H1 (cell line): ENCODE data around the gene NTRK2. TPM values are rescaled to one million over a fixed set of nuclear protein-coding genes. Genes with fewer than 3 reads are reported as not detected.

Experiments used
- CTCF ChIA-PET: fragments of 300-600 bp; sonication (Branson Sonifier 250); formaldehyde crosslinking; loops from one replicate; lab custom pipeline; 2021; ENCODE audit not compliant: partially characterized antibody; lab: Charles Lee
- POLR2A ChIA-PET: fragments of 300-600 bp; sonication (Branson Sonifier 250); formaldehyde crosslinking; loops from one replicate; lab custom pipeline; 2021; ENCODE audit warnings: inconsistent platforms; ENCODE audit not compliant: partially characterized antibody; lab: Charles Lee
- DNase-seq, 2 experiments: peaks; one replicate each; pipeline versions ENCODE4 v3.0.0 to v3.0.0-alpha.2; 2010 to 2022; ENCODE audit warnings: low spot score in 2 of 2, low read depth in 1 of 2, mixed read lengths in 1 of 2
- FAIRE-seq: peaks from 2 replicates; lab custom pipeline; 2011; peaks lifted over from hg19 to GRCh38; lab: Jason Lieb, UNC
- H2AFZ ChIP-seq: 2 replicates; pipeline ENCODE4 v1.8.1; 2012; ENCODE audit warnings: low read length, inconsistent platforms
- H2AK5ac ChIP-seq: 2 replicates; pipeline ENCODE4 v1.6.1; 2013; ENCODE audit warnings: low read depth, low read length
- H2BK120ac ChIP-seq: replicated peaks from 2 replicates; pipeline ENCODE3; 2013; ENCODE audit warnings: low read depth, low read length, inconsistent platforms
- H2BK12ac ChIP-seq: 2 replicates; pipeline ENCODE4 v1.6.1; 2013; ENCODE audit warnings: low read depth, low read length
- H2BK15ac ChIP-seq: 2 replicates; pipeline ENCODE4 v1.6.1; 2013; ENCODE audit warnings: low read length
- H2BK20ac ChIP-seq: 2 replicates; pipeline ENCODE4 v1.6.1; 2013; ENCODE audit warnings: low read length
- H2BK5ac ChIP-seq: 2 replicates; pipeline ENCODE4 v1.6.1; 2013; ENCODE audit warnings: low read depth, low read length
- H3K14ac ChIP-seq: 2 replicates; pipeline ENCODE4 v1.6.1; 2013; ENCODE audit warnings: inconsistent platforms; ENCODE audit not compliant: insufficient read length
- H3K18ac ChIP-seq: 2 replicates; pipeline ENCODE4 v1.6.1; 2013; ENCODE audit warnings: low read length; ENCODE audit errors: extremely low read depth
- H3K23ac ChIP-seq: 2 replicates; pipeline ENCODE4 v1.6.1; 2013; ENCODE audit warnings: inconsistent platforms; ENCODE audit not compliant: insufficient read length
- H3K23me2 ChIP-seq: 2 replicates; pipeline ENCODE4 v1.6.1; 2013; ENCODE audit warnings: low read depth, low read length
- H3K27ac ChIP-seq: 2 replicates; pipeline ENCODE4 v1.6.1; 2011; ENCODE audit warnings: low read depth, low read length, inconsistent platforms
- H3K27me3 ChIP-seq, 4 experiments: replicated peaks in 1 of 4; 1 replicate in 1 of 4; 2 replicates in 3 of 4; pipeline versions ENCODE4 v1.6.1 to v1.8.1; 2011 to 2013; ENCODE audit warnings: low read length in 3 of 4, mild to moderate bottlenecking in 3 of 4, inconsistent platforms in 2 of 4, mixed read lengths in 2 of 4, moderate library complexity in 1 of 4; ENCODE audit not compliant: control insufficient read depth in 3 of 4, insufficient read depth in 3 of 4; ENCODE audit errors: extremely low read depth in 1 of 4
- H3K36me3 ChIP-seq, 4 experiments: 2 replicates each; pipeline versions ENCODE4 v1.6.1 to v1.8.1; 2011 to 2013; ENCODE audit warnings: mild to moderate bottlenecking in 4 of 4, low read length in 3 of 4, moderate library complexity in 2 of 4, control low read depth in 1 of 4, inconsistent platforms in 1 of 4; ENCODE audit not compliant: insufficient read depth in 4 of 4, control insufficient read depth in 2 of 4
- H3K4ac ChIP-seq: replicated peaks from 2 replicates; pipeline ENCODE3; 2013; ENCODE audit warnings: low read length, low read depth, mixed read lengths, inconsistent platforms; ENCODE audit not compliant: insufficient read length
- H3K4me1 ChIP-seq, 4 experiments: replicated peaks in 1 of 4; 1 replicate in 1 of 4; 2 replicates in 3 of 4; pipeline versions ENCODE4 v1.6.1 to v1.8.1; 2011 to 2013; ENCODE audit warnings: low read length in 3 of 4, inconsistent platforms in 2 of 4, mixed read lengths in 1 of 4; ENCODE audit not compliant: insufficient read depth in 4 of 4, control insufficient read depth in 3 of 4
- H3K4me2 ChIP-seq, 2 experiments: 2 replicates each; pipeline versions ENCODE4 v1.6.1 to v1.8.1; 2011 to 2013; ENCODE audit warnings: low read depth in 2 of 2, low read length in 2 of 2, control low read depth in 1 of 2, inconsistent platforms in 1 of 2, mild to moderate bottlenecking in 1 of 2; ENCODE audit not compliant: insufficient read depth in 1 of 2
- H3K4me3 ChIP-seq, 4 experiments: fragments of 200-600, 300-600 bp in 1 of 4; sonication (generic), shearing (Covaris generic), sonication (Bioruptor Twin) in 1 of 4; 2 replicates each; pipeline versions ENCODE4 v1.5.1 to v1.8.1; 2011 to 2016; ENCODE audit warnings: low read length in 4 of 4, low read depth in 3 of 4, control low read depth in 2 of 4, inconsistent platforms in 2 of 4, mild to moderate bottlenecking in 2 of 4, mixed read lengths in 1 of 4, moderate library complexity in 1 of 4; ENCODE audit not compliant: insufficient read depth in 2 of 4; ENCODE audit errors: extremely low read depth in 1 of 4
- H3K56ac ChIP-seq: replicated peaks from 2 replicates; pipeline ENCODE3; 2013; ENCODE audit warnings: low read depth, mild to moderate bottlenecking, mixed read lengths, low read length, inconsistent platforms; ENCODE audit not compliant: insufficient read length
- H3K79me1 ChIP-seq: 2 replicates; pipeline ENCODE4 v1.6.1; 2013; ENCODE audit warnings: low read depth, low read length, control low read depth
- H3K79me2 ChIP-seq, 2 experiments: 2 replicates each; pipeline versions ENCODE4 v1.6.1 to v1.8.1; 2012 to 2013; ENCODE audit warnings: low read length in 2 of 2, mild to moderate bottlenecking in 2 of 2, inconsistent platforms in 1 of 2; ENCODE audit not compliant: insufficient read depth in 2 of 2, control insufficient read depth in 1 of 2
- H3K9ac ChIP-seq, 4 experiments: replicated peaks in 1 of 4; 1 replicate in 1 of 4; 2 replicates in 3 of 4; pipeline versions ENCODE4 v1.6.1 to v1.8.1; 2011 to 2013; ENCODE audit warnings: low read depth in 3 of 4, low read length in 3 of 4, control low read depth in 2 of 4, mild to moderate bottlenecking in 2 of 4, moderate library complexity in 2 of 4, inconsistent platforms in 1 of 4; ENCODE audit errors: extremely low read depth in 1 of 4
- H3K9me3 ChIP-seq, 2 experiments: 2 replicates each; pipeline versions ENCODE4 v1.6.1 to v1.8.1; 2012 to 2013; ENCODE audit warnings: mild to moderate bottlenecking in 2 of 2, moderate library complexity in 2 of 2, control low read depth in 1 of 2, inconsistent platforms in 1 of 2, low read depth in 1 of 2, low read length in 1 of 2, mixed read lengths in 1 of 2; ENCODE audit not compliant: insufficient read depth in 2 of 2
- H4K20me1 ChIP-seq, 2 experiments: replicated peaks in 1 of 2; 2 replicates each; pipeline versions ENCODE3 to v1.8.1; 2011 to 2013; ENCODE audit warnings: inconsistent platforms in 2 of 2, low read length in 2 of 2, mild to moderate bottlenecking in 1 of 2; ENCODE audit not compliant: insufficient read depth in 2 of 2, control insufficient read depth in 1 of 2
- H4K5ac ChIP-seq: 2 replicates; pipeline ENCODE4 v1.6.1; 2013; ENCODE audit warnings: low read length, low read depth, mixed read lengths, inconsistent platforms; ENCODE audit not compliant: insufficient read length
- H4K8ac ChIP-seq: 2 replicates; pipeline ENCODE4 v1.8.0; 2013; ENCODE audit warnings: mild to moderate bottlenecking, moderate library complexity, low read length, inconsistent platforms; ENCODE audit not compliant: insufficient read depth; ENCODE audit errors: extremely low read depth
- H4K91ac ChIP-seq: replicated peaks from 2 replicates; pipeline ENCODE3; 2013; ENCODE audit warnings: low read length, mixed read lengths, inconsistent platforms; ENCODE audit not compliant: insufficient read length
- ATF3 ChIP-seq: IDR thresholded peaks from 2 replicates; pipeline ENCODE4 v1.6.1; 2011; ENCODE audit warnings: low read depth, mild to moderate bottlenecking, low read length; ENCODE audit not compliant: insufficient read depth
- CEBPB ChIP-seq: IDR thresholded peaks from 2 replicates; pipeline ENCODE4 v1.6.1; 2012; ENCODE audit warnings: low read depth, low read length
- CREB1 ChIP-seq: IDR thresholded peaks from 2 replicates; pipeline ENCODE4 v1.6.1; 2012; ENCODE audit warnings: inconsistent platforms
- SP1 ChIP-seq: IDR thresholded peaks from 2 replicates; pipeline ENCODE4 v1.6.1; 2011; ENCODE audit warnings: low read depth, low read length
- WGBS, 2 experiments: shearing (Covaris generic) in 1 of 2; methylation state at CpG; one replicate each; pipeline versions ENCODE4 v1.1.6 to v1.1.7; 2013 to 2015; ENCODE audit warnings: low lambda C conversion rate in 2 of 2, mixed read lengths in 2 of 2, inconsistent platforms in 1 of 2, low coverage in 1 of 2, missing lambda C conversion rate in 1 of 2; ENCODE audit not compliant: insufficient replicate concordance in 2 of 2, insufficient coverage in 1 of 2, insufficient read length in 1 of 2; ENCODE audit errors: extremely low coverage in 1 of 2, missing lambda C conversion rate in 1 of 2; 5-methylcytosine and 5-hydroxymethylcytosine counted together
- polyA plus RNA-seq, 7 experiments: library from polyadenylated mRNA; depleted of rRNA in 3 of 7; stranded (reverse) in 5 of 7; unstranded in 2 of 7; fragments of >200 nt in 5 of 7; fragments of 200-250 nt in 2 of 7; gene quantifications; 1 replicate in 5 of 7; 2 replicates in 1 of 7; 4 replicates in 1 of 7; pipeline versions ENCODE4 v1.2.1 to v1.2.3, GENCODE V29; 2011 to 2013; ENCODE audit warnings: missing spikeins in 2 of 7, mixed read lengths in 2 of 7
- total RNA-seq: library from RNA; stranded (reverse); fragmentation: NEBNext Ultra II Directional; extraction: Animal tissue kit (Norgen Biotek cat#: 25700); gene quantifications from 2 replicates; pipeline ENCODE4 v1.2.1, GENCODE V29; 2021
- TF ChIP-seq, protein P1 (sequence below), 3 experiments: IDR thresholded peaks; 1 replicate in 2 of 3; 2 replicates in 1 of 3; pipeline versions ENCODE4 v1.5.1 to v1.6.1; 2011; ENCODE audit warnings: low read length in 3 of 3, mild to moderate bottlenecking in 3 of 3, inconsistent platforms in 2 of 3, low read depth in 1 of 3, moderate library complexity in 1 of 3; ENCODE audit not compliant: insufficient read depth in 1 of 3; ENCODE audit errors: control extremely low read depth in 1 of 3

The NTRK2 gene
- total and polyA plus RNA-seq, 2 of the 8 experiments (the other 6 are each of a cell fraction or from before 2014, with no cell fraction given), result 0.03 to 0.04 TPM

GRCh38 chr9:84736081-84736480 lies 66.6 kb downstream of the NTRK2 start:
- no peak overlapping the region for H3K18ac ChIP-seq
- no peaks in the 10 kb centered on the region for H3K36me3 ChIP-seq
- no peak overlapping the region for H3K56ac ChIP-seq
- H4K20me1 ChIP-seq, result no peaks in the 10 kb centered on the region
- no peak overlapping the region for H4K91ac ChIP-seq
- H3K27ac ChIP-seq, result no peak overlapping the region
- no peak overlapping the region for H2BK120ac ChIP-seq
- 83% methylated on average over 10 of the region's 10 CpGs; no CpG with 5 or more reads in 1 of the 2 experiments for WGBS, 2 experiments
- FAIRE-seq (no peak), DNase-seq (no peak)
- H3K4me3 ChIP-seq, result no peak overlapping the region
- no peak overlapping the region for H3K4me2 ChIP-seq
- H4K5ac ChIP-seq, result no peak overlapping the region
- H3K9me3 ChIP-seq, result no peaks in the 10 kb centered on the region
- H3K27me3 ChIP-seq, result no peaks in the 10 kb centered on the region
- H3K4me1 ChIP-seq, result peaks cover 0 to 5% (median 0%) of the 10 kb centered on the region in 4 experiments; a peak in 2 of 7 replicates
- no peaks in the 10 kb centered on the region for H3K23me2 ChIP-seq
- no peak overlapping the region for H4K8ac ChIP-seq
- H2AFZ ChIP-seq, result no peak overlapping the region
- POLR2A ChIA-PET, result no interaction called here
- H3K9ac ChIP-seq, result no peak overlapping the region
- H3K4ac ChIP-seq, result no peak overlapping the region
- H3K14ac ChIP-seq, result no peak overlapping the region
- no peak overlapping the region for H3K23ac ChIP-seq
- no peaks in the 10 kb centered on the region for H3K79me2 ChIP-seq
- no peaks in the 10 kb centered on the region for H3K79me1 ChIP-seq
- H2AK5ac ChIP-seq, result no peak overlapping the region
- CTCF ChIA-PET, result interaction anchor here (0.9 to 1.2 kb wide), 3 partner anchors 11 to 196 kb away, joined by 3 to 4 read pairs (median 3); no protein-coding TSS in a partner anchor
- no peak overlapping the region for H2BK12ac ChIP-seq
- no peak overlapping the region for H2BK20ac ChIP-seq
- no peak overlapping the region for H2BK5ac ChIP-seq
- H2BK15ac ChIP-seq, result no peak overlapping the region
- TF ChIP-seq ATF3 (no peak), SP1 (no peak), CREB1 (no peak), CEBPB (no peak)
- TF ChIP-seq, protein P1, sequence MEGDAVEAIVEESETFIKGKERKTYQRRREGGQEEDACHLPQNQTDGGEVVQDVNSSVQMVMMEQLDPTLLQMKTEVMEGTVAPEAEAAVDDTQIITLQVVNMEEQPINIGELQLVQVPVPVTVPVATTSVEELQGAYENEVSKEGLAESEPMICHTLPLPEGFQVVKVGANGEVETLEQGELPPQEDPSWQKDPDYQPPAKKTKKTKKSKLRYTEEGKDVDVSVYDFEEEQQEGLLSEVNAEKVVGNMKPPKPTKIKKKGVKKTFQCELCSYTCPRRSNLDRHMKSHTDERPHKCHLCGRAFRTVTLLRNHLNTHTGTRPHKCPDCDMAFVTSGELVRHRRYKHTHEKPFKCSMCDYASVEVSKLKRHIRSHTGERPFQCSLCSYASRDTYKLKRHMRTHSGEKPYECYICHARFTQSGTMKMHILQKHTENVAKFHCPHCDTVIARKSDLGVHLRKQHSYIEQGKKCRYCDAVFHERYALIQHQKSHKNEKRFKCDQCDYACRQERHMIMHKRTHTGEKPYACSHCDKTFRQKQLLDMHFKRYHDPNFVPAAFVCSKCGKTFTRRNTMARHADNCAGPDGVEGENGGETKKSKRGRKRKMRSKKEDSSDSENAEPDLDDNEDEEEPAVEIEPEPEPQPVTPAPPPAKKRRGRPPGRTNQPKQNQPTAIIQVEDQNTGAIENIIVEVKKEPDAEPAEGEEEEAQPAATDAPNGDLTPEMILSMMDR (IDR thresholded peaks at IDR 0.05; ENCODE audit: control extremely low read depth in 1 of 3, insufficient read depth in 1 of 3, low read depth in 1 of 3, low read length in 3 of 3), result no peak
